Erythroblast (primary cell): ENCODE measurements around the gene GEMIN5.

Experiments
- GATA1 ChIP-seq: IDR thresholded peaks from 2 replicates; pipeline ENCODE4 v1.6.1; 2011; ENCODE audit warnings: low read depth, mild to moderate bottlenecking, control low read depth, low read length, moderate library complexity
- POLR2A ChIP-seq: IDR thresholded peaks from 2 replicates; pipeline ENCODE4 v1.6.1; 2011; ENCODE audit warnings: mild to moderate bottlenecking, low read length

DNA sequence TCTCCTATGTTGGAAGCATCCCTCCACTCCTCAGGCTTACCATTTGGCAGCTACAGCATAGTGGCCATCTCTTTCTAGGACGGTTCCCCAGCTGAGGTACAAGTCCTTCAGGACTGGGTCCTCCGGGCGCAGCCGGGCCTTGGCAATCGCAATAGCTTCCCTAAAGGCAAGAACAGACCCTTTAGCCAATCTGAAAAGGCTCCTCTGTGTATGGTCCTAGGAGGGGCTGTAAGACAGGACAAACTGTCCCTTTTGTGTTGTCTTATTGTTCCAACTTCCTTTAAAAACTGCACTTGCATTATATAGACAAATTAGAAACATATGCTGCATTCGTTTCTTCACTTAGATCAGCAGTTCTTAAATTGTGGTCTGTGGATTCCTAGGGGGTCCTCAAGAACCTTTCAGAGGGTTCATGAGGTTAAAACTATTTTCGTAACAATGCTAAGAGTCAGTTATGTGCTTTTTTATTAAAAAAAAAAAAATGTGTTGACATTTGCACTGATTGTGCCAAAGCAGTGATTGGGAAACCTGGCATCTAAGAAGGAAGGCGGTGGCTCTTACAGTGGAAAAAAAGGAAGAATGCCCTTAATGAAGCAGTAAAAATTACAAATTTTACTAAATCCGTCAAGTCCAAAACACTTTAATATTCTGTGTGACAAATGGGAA, 38.7 kb downstream of the GEMIN5 start:
- no peak for TF ChIP-seq POLR2A
- TF ChIP-seq GATA1: no peak
